Measurements from ENCODE around the gene FAM240B.

FAM240B gene

DNA sequence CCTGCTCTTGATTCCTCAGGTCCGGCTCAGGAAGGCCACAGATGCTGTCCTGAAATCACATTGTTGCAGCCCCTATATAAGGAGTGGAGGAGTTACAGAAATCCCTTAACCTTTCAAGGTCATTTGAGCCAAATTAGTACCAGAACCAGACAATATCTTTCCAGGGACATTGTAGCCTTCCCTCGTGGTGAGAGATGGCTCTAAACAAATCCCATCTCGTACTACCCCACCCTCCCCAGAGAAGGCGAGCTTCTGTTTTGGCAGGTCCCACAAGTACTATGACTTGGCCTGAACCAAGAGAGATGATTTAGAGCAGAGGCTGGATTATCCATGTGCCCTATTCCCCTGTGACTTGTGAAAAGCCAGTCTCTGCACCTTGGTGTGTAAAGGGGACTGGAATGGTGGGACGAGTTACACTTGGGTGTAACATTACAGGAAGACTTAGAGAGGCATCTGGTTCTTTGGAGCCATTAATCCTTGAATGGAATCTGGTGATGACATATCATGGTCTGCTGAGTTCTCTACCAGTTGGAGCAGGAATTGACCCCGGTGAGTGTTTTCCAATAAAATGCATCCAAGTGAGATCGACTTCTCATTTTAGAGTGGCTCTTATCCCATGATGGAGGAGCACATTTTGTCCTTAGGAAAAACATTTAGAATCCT, at the start of gene FAM240B:
FAM240B (minus strand) TSS at position 51 of the 663 bp plus-strand sequence. CDS start 16,134 bp downstream, outside the sequence.
- no peak for DNase-seq

GRCh38 chr9:38768351-38768761, 48.4 kb upstream of the FAM240B start:
- DNase-seq, result no peak

- no peak for DNase-seq
Observed at GRCh38 chr9:38765101-38765500, 45.2 kb upstream of the FAM240B start.

DNA sequence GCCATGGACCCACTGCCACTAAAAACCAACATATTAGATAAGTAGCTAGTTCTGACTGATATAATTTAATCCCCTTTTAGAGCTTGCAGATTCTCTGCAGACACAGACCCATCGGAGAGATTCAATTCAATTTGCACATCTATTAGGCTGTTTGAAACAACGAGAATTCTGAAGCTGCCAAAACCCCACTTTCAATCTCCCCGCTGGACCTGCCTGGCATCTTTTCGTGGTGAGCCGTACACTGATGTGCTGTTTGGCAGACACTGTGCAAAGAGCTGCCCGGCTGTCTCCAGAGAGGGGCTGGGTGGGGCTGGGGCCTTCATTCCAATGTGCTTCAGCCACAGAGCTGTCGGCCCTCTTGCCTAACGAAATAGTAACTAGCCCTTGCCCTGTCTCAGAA, 42.1 kb upstream of the FAM240B start:
- DNase-seq, result no peak

DNA sequence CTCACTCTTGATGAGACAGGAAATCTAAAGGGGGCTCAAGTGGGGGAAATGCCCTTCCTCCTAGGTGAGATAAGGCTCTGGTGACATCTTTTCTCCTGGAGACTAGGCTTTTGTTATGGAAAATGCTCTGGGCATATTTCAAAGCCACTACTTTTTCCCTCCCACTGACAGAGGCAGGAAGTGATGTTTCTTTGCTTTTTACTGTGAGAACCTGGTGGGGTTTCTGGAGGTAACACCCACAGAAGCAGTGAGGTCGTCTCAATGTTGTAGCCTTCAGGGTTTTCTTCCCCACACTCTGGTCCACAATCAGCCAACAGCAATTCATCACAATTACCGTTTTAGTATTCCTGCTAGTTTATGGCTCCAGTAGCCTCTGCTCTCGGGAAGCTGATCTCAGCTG, 41.4 kb upstream of the FAM240B start:
- no peak for DNase-seq

- no peak for DNase-seq
Observed at GRCh38 chr9:38756702-38757101, 36.8 kb upstream of the FAM240B start.

GRCh38 chr9:38747941-38748340, 28.0 kb upstream of the FAM240B start:
- no peak for DNase-seq

DNA sequence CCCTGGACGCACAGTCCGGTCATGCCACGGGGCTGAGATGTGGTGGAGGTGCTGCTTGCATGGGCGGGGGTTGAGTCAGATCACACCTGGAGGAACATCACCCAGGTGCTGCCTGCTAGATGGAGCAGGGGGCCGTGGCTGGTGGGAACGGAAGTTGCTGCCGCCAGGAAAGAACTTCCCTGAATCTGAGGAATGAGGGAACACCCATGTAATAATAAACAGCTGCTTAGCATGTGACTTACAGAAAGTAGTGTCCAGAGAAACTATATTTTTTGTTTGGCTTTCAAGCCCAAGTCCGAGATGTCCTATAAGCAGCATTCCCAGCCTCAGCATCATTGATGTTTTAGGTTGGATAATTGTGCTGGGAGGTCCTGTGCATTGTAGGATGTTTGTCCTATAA, 27.1 kb upstream of the FAM240B start:
- no peak for DNase-seq

- no peak for DNase-seq
Observed at GRCh38 chr9:38746303-38746702, 26.4 kb upstream of the FAM240B start.

- no peak for DNase-seq
Observed at GRCh38 chr9:38744484-38744883, 24.6 kb upstream of the FAM240B start.

- DNase-seq, result no peak
Observed at GRCh38 chr9:38737246-38737645, 17.3 kb upstream of the FAM240B start.

- no peak for DNase-seq
Observed at GRCh38 chr9:38734831-38735230, 14.9 kb upstream of the FAM240B start.

DNA sequence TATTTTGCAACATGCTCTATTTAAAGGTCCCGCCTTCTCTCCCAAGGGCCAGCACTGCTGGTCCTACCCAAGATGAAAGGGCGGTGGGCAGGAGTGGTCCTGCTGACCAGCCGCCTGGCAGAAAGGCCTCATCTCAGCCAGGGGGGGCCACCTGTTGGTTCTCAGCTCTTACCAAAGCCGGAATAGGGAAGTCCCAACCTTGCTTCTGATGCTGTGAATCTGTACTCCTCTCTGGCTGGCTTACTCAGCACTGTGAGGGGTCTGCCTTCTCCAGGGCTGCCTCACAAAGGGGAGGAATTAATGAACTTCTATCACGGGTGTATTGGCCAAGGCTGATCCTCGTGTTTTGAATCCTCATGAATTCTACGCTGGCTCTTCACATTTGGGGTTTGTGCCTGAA, 13.6 kb upstream of the FAM240B start:
- DNase-seq, result no peak

- no peak for DNase-seq
Observed at GRCh38 chr9:38732885-38733284, 13.0 kb upstream of the FAM240B start.

GRCh38 chr9:38727497-38728001, 7.6 kb upstream of the FAM240B start:
- no peak for DNase-seq

DNA sequence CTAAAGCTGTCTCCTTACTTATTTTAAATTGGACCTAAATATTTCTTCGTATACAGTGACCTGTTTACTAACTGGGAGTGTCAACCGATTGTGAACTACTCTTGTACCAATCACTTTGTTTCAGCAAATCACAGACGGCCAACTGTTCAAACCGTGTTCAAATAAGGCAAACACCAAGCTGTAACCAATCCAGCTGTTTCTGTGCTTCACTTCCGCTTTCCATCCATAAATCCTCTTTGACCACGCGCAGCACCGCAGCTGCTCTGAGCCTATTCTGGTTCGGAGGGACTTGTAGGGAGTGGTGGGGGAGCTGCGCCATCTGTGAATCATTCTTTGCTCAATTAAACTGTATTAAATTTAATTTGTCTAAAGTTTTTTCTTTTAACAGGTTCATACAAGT, 4.8 kb upstream of the FAM240B start:
- DNase-seq, result no peak

- no peak for DNase-seq
Observed at GRCh38 chr9:38718148-38718547, 1.8 kb downstream of the FAM240B start.

GRCh38 chr9:38715684-38716083, 4.2 kb downstream of the FAM240B start:
- no peak for DNase-seq

DNA sequence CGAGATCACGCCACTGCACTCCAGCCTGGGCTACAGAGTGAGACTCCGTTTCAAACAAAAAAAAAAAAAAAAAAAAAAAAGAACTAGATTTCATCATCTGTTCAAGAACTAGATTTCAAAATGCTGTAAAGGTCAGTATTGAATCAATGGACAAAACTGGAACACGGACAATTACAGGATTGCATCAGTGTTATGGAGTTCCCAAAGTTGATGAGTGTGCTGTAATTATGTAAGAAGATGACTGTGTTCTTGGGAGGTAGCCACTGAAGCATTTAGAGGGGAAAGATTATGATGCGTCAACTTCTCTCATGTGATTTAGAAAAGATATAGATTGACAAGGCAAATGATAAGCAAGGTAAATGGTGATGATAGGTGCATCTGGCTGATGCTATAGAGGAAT, 6.5 kb downstream of the FAM240B start:
- peak; percentile 89 for DNase-seq

DNA sequence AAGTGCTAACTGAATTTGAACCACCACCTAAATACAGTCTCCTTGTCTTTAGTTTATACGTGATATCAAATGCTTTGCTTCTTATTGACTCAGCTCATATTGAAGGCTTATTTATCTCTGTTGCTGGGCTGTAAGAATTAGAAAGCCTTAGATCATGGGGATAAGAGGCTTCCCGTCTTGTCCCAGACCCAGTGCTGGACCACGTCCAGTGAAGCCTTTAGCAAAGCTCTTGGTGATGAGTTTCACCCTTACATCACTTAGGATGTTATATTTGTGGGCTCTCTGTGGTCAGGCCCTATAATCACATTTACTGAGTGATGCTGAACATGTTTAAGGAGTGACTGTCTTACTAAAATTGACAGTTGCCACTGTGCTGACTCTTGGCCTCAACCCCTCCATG, 11.2 kb downstream of the FAM240B start:
- no peak for DNase-seq

GRCh38 chr9:38707885-38708637, 11.9 kb downstream of the FAM240B start:
- no peak for DNase-seq

DNA sequence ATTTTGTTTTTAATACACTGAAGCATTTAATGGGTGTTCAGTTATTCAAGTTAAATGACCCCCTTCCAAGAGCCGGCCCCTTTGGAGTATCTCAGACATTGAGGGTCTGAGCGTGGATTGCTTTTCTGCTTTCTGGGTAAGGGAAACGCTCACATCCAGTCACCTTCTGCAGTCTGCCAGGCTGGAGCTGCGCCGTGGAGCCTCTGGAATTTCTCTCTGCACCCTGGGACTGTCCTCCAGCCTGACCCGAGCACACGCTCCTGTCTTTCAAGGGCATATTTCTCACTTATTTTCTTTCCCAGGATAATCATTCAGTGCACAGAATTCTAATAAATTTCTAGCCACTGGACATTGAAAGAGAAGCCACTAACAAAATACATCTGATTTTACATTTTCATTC, 13.4 kb downstream of the FAM240B start:
- no peak for DNase-seq

GRCh38 chr9:38705917-38706316, 14.0 kb downstream of the FAM240B start:
- DNase-seq, result no peak

- DNase-seq, result no peak
Observed at GRCh38 chr9:38700695-38701094, 19.2 kb downstream of the FAM240B start.

Measured in inflammatory macrophage treated with lipopolysaccharide for 4 hours (primary cell).